ENCODE data around the gene ARHGEF12.

GRCh38 chr11:120335556-120335907 is 681 bp upstream of the ARHGEF12 start:
- TF ChIP-seq CTCF (IDR thresholded peaks at IDR 0.05) (peak in 1 of 5 experiments; percentile 11), POLR2A (IDR thresholded peaks at IDR 0.05) (no peak), EP300 (IDR thresholded peaks at IDR 0.05; ENCODE audit: low read depth) (no peak), POLR2AphosphoS5 (IDR thresholded peaks at IDR 0.05) (no peak)

Measured in transverse colon (tissue), 4 donors.